A549 (cell line): Measurements from ENCODE around the gene PIK3R2.
A peak's percentile ranks its signal among the peaks of the same experiment; 100 is the strongest.

Experiments used
- CTCF ChIP-seq: fragments of >200 bp; sonication (Bioruptor Twin); formaldehyde crosslinking; IDR thresholded peaks from 3 replicates; pipeline ENCODE4 v1.5.1; 2016
- JUNB ChIP-seq: fragments of >200 bp; sonication (Bioruptor Twin); formaldehyde crosslinking; IDR thresholded peaks from 2 replicates; pipeline ENCODE4 v1.6.1; 2016
- KDM5A ChIP-seq: fragments of 200-600 bp; sonication (generic); IDR thresholded peaks from 2 replicates; pipeline ENCODE4 v1.6.1; 2016; ENCODE audit warnings: antibody characterized with exemption, mild to moderate bottlenecking
- NR3C1 ChIP-seq: fragments of >200 bp; sonication (Bioruptor Twin); formaldehyde crosslinking; IDR thresholded peaks from 3 replicates; pipeline ENCODE4 v1.6.1; 2017
- POLR2A ChIP-seq: IDR thresholded peaks from 2 replicates; pipeline ENCODE4 v1.6.1; 2012; ENCODE audit warnings: mild to moderate bottlenecking, low read length
- SREBF2 ChIP-seq: fragments of 450-650 bp; IDR thresholded peaks from 2 replicates; pipeline ENCODE4 v1.6.1; 2014; ENCODE audit warnings: mild to moderate bottlenecking, moderate library complexity

- TF ChIP-seq CTCF (no peak), SREBF2 (no peak), KDM5A (no peak), NR3C1 (no peak), POLR2A (peak; percentile 61), JUNB (no peak)
Measured at GRCh38 chr19:18192673-18193387, 39.9 kb downstream of the PIK3R2 start, which contains the start of gene MPV17L2.
